Kidney (tissue), 14 donors: ENCODE data around the gene AGO1. TPM values are rescaled to one million over a fixed set of nuclear protein-coding genes. Genes with fewer than 3 reads are reported as not detected.

Source experiments
- DNase-seq, 5 donors: peaks; one replicate each; pipeline ENCODE4 v3.0.0-alpha.2; 2013 to 2020
- FAIRE-seq: peaks from 2 replicates; lab custom pipeline; 2012; peaks lifted over from hg19 to GRCh38; lab: Jason Lieb, UNC
- H3K27ac ChIP-seq, 2 donors: one replicate each; pipeline ENCODE4 v1.7.0; 2013; ENCODE audit warnings: low read depth in 2 of 2, low read length in 2 of 2, inconsistent platforms in 1 of 2
- H3K27me3 ChIP-seq: one replicate; pipeline ENCODE4 v1.7.1; 2013; ENCODE audit warnings: low read length, inconsistent platforms; ENCODE audit not compliant: control insufficient read depth, insufficient read depth
- H3K36me3 ChIP-seq, 3 donors: one replicate each; pipeline versions ENCODE4 v1.7.0 to v1.7.1; 2013; ENCODE audit warnings: low read length in 3 of 3, control low read depth in 1 of 3, inconsistent platforms in 1 of 3; ENCODE audit not compliant: insufficient read depth in 3 of 3, control insufficient read depth in 2 of 3
- H3K4me1 ChIP-seq, 3 donors: one replicate each; pipeline versions ENCODE4 v1.7.0 to v1.7.1; 2013; ENCODE audit warnings: low read length in 3 of 3, inconsistent platforms in 1 of 3, low read depth in 1 of 3; ENCODE audit not compliant: control insufficient read depth in 2 of 3, insufficient read depth in 2 of 3
- H3K4me3 ChIP-seq, 3 donors: one replicate each; pipeline versions ENCODE4 v1.7.0 to v1.8.1; 2013; ENCODE audit warnings: low read length in 3 of 3, control low read depth in 1 of 3, inconsistent platforms in 1 of 3
- H3K9ac ChIP-seq, 3 donors: one replicate each; pipeline versions ENCODE4 v1.7.0 to v1.7.1; 2013; ENCODE audit warnings: low read length in 3 of 3, control low read depth in 1 of 3, inconsistent platforms in 1 of 3
- H3K9me3 ChIP-seq, 3 donors: one replicate each; pipeline versions ENCODE4 v1.7.0 to v1.7.1; 2013; ENCODE audit warnings: low read length in 3 of 3, control low read depth in 1 of 3, inconsistent platforms in 1 of 3; ENCODE audit not compliant: control insufficient read depth in 2 of 3, insufficient read depth in 1 of 3
- intact Hi-C: fragments of 100-400 bp; cut with DNase I; formaldehyde crosslinking; loops from one replicate; pipeline ENCODE4 v1.11.1; 2022
- polyA plus RNA-seq: library from polyadenylated mRNA; stranded (reverse); fragments of 350-450 nt; fragmentation: Illumina TruSeq; extraction: RNeasy Lipid Tissue Mini Kit (QIAGEN cat#74804); gene quantifications from one replicate; pipeline ENCODE4 v1.2.3, GENCODE V29; 2014; ENCODE audit warnings: low read depth, low replicate concordance; ENCODE audit not compliant: insufficient read depth
- total RNA-seq: library from RNA; stranded (reverse); fragmentation: NEBNext Ultra II Directional; extraction: Animal tissue kit (Norgen Biotek cat#: 25700); gene quantifications from one replicate; pipeline ENCODE4 v1.2.1, GENCODE V29; 2021
- TF ChIP-seq, protein P1 (sequence below): IDR thresholded peaks from 3 replicates; pipeline ENCODE4 v1.5.1; 2012; ENCODE audit warnings: mild to moderate bottlenecking, moderate library complexity, borderline replicate concordance; ENCODE audit not compliant: insufficient read depth; ENCODE audit errors: extremely low read depth
- donor health status: control.
- donor health status: control.
- donor health status: control.
- donor health status: control.
- donor health status: control.
- donor health status: DM: yes; HTN: yes; CAD: no.
- donor health status: Normal renal cell carcinoma (clear cell type).

AGO1 gene
- total and polyA plus RNA-seq, 2 donors from 2014 or later: 3.3 to 21.4 TPM

DNA sequence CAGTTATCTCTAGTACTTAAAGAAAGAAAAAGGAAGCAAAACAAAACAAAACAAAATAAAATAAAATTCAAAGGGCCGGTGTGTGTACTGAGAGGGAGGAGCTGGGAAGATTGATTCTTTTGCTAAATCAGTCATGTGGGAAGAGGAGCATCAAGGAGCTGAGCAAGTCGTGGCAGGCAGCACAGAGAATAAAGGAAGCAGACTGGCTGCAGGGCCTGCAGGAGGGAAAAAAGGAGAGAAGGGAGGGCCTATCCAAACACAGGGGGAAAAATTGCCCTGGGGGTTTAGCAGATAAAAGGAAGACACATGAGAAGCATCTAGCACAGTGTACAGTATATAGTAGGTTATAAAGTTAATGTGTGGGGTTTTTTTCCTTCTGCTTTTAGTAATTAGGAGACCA is 47.6 kb upstream of the AGO1 start:
- no peaks in the 10 kb centered on the region for H3K4me1 ChIP-seq
- H3K27ac ChIP-seq: no peak overlapping the region
- no peak overlapping the region for H3K9ac ChIP-seq
- H3K9me3 ChIP-seq: no peaks in the 10 kb centered on the region
- FAIRE-seq: no peak
- DNase-seq: peak in 3 of 5 donors; percentile 22 to 31 (median 24)
- intact Hi-C loops: no loop called here
- TF ChIP-seq, protein P1, sequence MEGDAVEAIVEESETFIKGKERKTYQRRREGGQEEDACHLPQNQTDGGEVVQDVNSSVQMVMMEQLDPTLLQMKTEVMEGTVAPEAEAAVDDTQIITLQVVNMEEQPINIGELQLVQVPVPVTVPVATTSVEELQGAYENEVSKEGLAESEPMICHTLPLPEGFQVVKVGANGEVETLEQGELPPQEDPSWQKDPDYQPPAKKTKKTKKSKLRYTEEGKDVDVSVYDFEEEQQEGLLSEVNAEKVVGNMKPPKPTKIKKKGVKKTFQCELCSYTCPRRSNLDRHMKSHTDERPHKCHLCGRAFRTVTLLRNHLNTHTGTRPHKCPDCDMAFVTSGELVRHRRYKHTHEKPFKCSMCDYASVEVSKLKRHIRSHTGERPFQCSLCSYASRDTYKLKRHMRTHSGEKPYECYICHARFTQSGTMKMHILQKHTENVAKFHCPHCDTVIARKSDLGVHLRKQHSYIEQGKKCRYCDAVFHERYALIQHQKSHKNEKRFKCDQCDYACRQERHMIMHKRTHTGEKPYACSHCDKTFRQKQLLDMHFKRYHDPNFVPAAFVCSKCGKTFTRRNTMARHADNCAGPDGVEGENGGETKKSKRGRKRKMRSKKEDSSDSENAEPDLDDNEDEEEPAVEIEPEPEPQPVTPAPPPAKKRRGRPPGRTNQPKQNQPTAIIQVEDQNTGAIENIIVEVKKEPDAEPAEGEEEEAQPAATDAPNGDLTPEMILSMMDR: no peak
- H3K4me3 ChIP-seq: no peak overlapping the region
- H3K27me3 ChIP-seq: no peaks in the 10 kb centered on the region
- peaks cover 4 to 12% (median 11%) of the 10 kb centered on the region in 3 donors for H3K36me3 ChIP-seq

DNA sequence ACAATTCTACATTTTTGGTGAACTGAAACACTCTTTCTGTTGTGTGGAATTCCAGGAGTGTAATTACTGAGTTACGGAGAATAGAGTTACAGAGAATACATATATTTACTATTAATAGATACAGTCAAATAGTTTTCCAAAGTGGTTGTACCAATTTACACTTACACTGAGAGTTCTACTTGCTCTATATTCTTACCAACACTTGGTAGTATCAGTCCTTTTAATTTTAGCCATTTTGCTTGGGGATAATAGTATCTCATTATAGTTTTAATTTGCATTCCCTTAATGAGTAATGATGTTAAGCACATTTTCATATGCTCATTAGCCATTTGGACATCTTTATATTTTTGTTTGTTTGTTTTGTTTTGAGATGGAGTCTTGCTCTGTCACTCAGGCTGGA is 46.3 kb upstream of the AGO1 start:
- intact Hi-C loops: no loop called here
- FAIRE-seq: no peak
- Histone ChIP-seq H3K27me3 (no peaks in the 10 kb centered on the region), H3K27ac (no peak overlapping the region), H3K4me1 (no peaks in the 10 kb centered on the region), H3K36me3 (peaks cover 4 to 12% (median 11%) of the 10 kb centered on the region in 3 donors), H3K9me3 (no peaks in the 10 kb centered on the region), H3K4me3 (no peak overlapping the region), H3K9ac (no peak overlapping the region)
- DNase-seq: no peak
- TF ChIP-seq, protein P1: no peak

DNA sequence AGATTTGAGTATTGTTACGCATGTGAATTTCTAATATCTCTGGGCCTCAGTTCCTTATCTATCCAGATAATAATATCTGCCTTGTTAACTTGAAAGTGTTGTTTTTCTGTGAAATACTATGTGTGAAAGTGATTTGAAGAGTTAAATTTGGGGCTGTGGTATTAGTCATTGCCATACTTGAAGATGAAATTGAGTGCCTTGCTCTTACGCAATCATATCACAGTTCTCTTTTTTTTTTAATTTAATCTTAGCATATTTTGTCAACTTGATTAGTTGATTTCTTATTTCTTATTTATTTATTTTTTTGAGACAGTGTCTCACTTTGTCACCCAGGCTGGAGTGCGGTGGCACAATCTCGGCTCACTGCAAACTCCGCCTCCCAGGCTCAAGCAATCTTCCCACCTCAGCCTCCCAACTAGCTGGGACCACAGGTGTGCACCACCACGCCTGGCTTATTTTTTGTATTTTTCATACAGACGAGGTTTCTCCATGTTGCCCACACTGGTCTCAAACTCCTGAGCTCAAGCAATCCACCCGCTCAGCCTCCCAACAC is 44.2 kb upstream of the AGO1 start:
- TF ChIP-seq, protein P1: no peak
- Histone ChIP-seq H3K9me3 (no peaks in the 10 kb centered on the region), H3K9ac (no peak overlapping the region), H3K36me3 (peaks cover 4 to 13% (median 5%) of the 10 kb centered on the region in 3 donors), H3K27ac (no peak overlapping the region), H3K4me1 (no peaks in the 10 kb centered on the region), H3K27me3 (no peaks in the 10 kb centered on the region), H3K4me3 (no peak overlapping the region)
- DNase-seq (no peak), FAIRE-seq (no peak)
- intact Hi-C loops: no loop called here

DNA sequence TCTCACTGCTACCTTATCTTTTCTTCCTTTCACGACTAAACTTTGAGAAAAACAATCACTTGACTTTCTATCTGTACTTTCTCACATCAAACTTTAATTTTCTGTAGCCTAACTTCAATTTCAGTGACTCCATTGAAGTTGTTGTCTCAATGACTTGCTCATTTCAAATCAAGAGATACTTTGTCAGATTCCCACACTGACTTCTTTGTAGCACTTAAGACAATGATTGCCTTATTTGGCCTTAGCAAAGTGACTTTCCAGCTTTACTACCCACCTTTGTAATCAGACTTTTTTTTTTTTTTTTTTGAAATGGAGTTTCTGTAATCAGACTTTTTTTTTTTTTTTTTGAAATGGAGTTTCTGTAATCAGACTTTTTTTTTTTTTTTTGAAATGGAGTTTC is 38.2 kb upstream of the AGO1 start:
- Histone ChIP-seq H3K9ac (no peak overlapping the region), H3K27ac (no peak overlapping the region), H3K27me3 (no peaks in the 10 kb centered on the region), H3K9me3 (no peaks in the 10 kb centered on the region), H3K36me3 (peaks cover 0 to 7% (median 0%) of the 10 kb centered on the region in 3 donors), H3K4me1 (no peaks in the 10 kb centered on the region), H3K4me3 (no peak overlapping the region)
- intact Hi-C loops: no loop called here
- TF ChIP-seq, protein P1: no peak
- DNase-seq (no peak), FAIRE-seq (peak; percentile 42)
